ENCODE measurements around the gene SUSD1.

DNA sequence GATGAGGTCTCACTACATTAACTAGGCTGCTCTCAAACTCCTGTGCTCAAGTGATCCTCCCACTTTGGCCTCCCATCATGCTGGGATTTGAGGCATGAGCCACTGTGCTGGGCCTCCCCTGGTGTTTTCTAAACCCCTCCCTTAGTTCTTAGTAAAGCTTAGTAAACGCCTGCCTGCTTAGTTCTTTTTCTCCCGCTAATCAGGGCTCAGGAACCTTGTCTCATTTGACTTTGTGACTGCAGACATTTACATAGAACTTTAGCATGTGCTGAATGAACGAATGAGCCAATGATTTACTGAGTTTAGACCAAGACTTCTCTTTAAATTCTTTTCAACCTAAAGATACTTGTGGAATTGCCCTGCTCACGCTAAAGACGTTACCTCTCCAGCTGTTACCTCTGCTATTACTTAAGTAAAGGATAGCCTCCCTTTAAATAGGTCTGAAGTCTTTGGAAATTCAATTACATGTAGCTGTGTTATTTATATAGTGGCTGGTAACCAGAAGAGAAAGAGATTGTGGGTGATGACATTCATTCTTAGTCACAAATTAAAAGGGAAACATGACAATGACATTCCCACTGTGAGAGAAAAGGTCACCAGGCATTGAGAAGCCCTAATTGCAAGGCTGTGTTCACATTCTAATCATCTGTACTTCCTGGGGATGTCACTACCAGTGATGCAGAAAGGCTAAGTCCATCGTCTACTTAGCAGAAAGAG lies 18.6 kb upstream of the SUSD1 start:
- TF ChIP-seq, protein P1, sequence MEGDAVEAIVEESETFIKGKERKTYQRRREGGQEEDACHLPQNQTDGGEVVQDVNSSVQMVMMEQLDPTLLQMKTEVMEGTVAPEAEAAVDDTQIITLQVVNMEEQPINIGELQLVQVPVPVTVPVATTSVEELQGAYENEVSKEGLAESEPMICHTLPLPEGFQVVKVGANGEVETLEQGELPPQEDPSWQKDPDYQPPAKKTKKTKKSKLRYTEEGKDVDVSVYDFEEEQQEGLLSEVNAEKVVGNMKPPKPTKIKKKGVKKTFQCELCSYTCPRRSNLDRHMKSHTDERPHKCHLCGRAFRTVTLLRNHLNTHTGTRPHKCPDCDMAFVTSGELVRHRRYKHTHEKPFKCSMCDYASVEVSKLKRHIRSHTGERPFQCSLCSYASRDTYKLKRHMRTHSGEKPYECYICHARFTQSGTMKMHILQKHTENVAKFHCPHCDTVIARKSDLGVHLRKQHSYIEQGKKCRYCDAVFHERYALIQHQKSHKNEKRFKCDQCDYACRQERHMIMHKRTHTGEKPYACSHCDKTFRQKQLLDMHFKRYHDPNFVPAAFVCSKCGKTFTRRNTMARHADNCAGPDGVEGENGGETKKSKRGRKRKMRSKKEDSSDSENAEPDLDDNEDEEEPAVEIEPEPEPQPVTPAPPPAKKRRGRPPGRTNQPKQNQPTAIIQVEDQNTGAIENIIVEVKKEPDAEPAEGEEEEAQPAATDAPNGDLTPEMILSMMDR (IDR thresholded peaks at IDR 0.05; ENCODE audit: borderline replicate concordance, extremely low read depth, low read length, poor library complexity, severe bottlenecking) = no peak
- no peak for TF ChIP-seq EZH2 (IDR thresholded peaks at IDR 0.05; ENCODE audit: borderline replicate concordance, low read depth, low read length, severe bottlenecking)

All from DND-41 (cell line).